CD4-positive, alpha-beta T cell treated with Interleukin-17A for 1 hour (primary cell): ENCODE results near the gene ARHGAP26.

ENCODE experiments used
- DNase-seq: peaks from one replicate; pipeline ENCODE4 v3.0.0-alpha.2; 2020

The ARHGAP26 gene

GRCh38 chr5:143001764-143002351, 231.7 kb downstream of the ARHGAP26 start:
- DNase-seq, result peak; percentile 25

GRCh38 chr5:143002459-143003327, 232.5 kb downstream of the ARHGAP26 start:
- DNase-seq, result peak; percentile 84

GRCh38 chr5:143003328-143003636, 233.1 kb downstream of the ARHGAP26 start:
- DNase-seq, result no peak

- DNase-seq, result no peak
Observed at GRCh38 chr5:143004361-143005145, 234.4 kb downstream of the ARHGAP26 start.

GRCh38 chr5:143006501-143006900, 236.3 kb downstream of the ARHGAP26 start:
- no peak for DNase-seq

GRCh38 chr5:143008032-143008431, 237.9 kb downstream of the ARHGAP26 start:
- no peak for DNase-seq

- DNase-seq, result peak; percentile 94
Observed at GRCh38 chr5:143008809-143009521, 238.8 kb downstream of the ARHGAP26 start.

GRCh38 chr5:143010351-143010750, 240.2 kb downstream of the ARHGAP26 start:
- DNase-seq, result no peak

GRCh38 chr5:143011585-143011984, 241.4 kb downstream of the ARHGAP26 start:
- no peak for DNase-seq

GRCh38 chr5:143013176-143013891, 243.2 kb downstream of the ARHGAP26 start:
- no peak for DNase-seq

GRCh38 chr5:143014017-143014651, 244.0 kb downstream of the ARHGAP26 start:
- DNase-seq, result peak; percentile 29

GRCh38 chr5:143016777-143017516, 246.8 kb downstream of the ARHGAP26 start:
- peak; percentile 63 for DNase-seq

- DNase-seq, result no peak
Observed at GRCh38 chr5:143017541-143017940, 247.4 kb downstream of the ARHGAP26 start.

- DNase-seq, result no peak
Observed at GRCh38 chr5:143017992-143018391, 247.8 kb downstream of the ARHGAP26 start.

- DNase-seq, result no peak
Observed at GRCh38 chr5:143019157-143019556, 249.0 kb downstream of the ARHGAP26 start.

- no peak for DNase-seq
Observed at GRCh38 chr5:143019614-143020515, 249.7 kb downstream of the ARHGAP26 start.

- DNase-seq, result no peak
Observed at GRCh38 chr5:143021595-143021994, 251.4 kb downstream of the ARHGAP26 start.

GRCh38 chr5:143023411-143024096, 253.4 kb downstream of the ARHGAP26 start:
- no peak for DNase-seq

- DNase-seq, result no peak
Observed at GRCh38 chr5:143024228-143024920, 254.2 kb downstream of the ARHGAP26 start.
